AG20443 (cell line): Measurements from ENCODE around the gene TSPAN14.
A peak's percentile ranks its signal among the peaks of the same experiment; 100 is the strongest.

Experiments used
- DNase-seq: peaks from one replicate; pipeline ENCODE4 v3.0.0; 2012; ENCODE audit warnings: low spot score, mixed read lengths

The TSPAN14 gene

DNA sequence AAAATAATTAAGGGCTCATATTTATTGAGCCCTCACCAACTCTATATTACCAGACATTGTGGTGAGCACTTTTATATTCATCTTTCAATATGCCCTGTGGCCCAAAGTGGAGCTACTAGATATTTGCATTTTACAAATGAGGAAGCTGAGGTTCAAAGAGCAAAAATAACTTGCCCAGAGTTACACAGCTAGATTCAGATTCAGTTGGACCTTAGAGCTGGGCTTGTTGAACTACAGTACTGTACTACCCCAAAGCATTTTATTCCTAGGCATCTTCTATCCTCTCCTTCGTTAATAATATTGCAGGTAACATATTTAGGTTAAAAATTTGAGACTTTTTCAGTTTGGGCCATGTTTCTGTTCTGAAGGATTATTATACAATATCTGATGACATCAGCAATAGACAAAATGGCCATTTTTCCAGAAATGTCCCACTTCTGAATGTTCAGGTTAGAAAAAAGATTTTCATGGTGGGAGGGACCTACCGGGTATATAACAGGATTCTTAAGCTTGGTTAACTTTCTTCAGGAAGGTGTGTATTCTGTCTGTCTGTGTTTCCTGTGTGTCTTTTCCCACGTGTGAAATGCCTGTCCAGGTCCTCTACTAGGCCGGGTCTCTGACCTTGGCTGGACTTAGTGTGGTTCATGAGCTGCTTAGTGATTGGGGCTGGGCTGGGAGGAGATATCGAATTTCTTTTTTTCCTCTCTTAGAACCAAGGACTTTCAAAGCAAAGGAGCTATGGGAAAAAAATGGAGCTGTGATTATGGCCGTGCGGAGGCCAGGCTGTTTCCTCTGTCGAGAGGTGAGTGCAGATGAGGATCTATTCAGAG, 32.2 kb upstream of the TSPAN14 start:
- no peak for DNase-seq

DNA sequence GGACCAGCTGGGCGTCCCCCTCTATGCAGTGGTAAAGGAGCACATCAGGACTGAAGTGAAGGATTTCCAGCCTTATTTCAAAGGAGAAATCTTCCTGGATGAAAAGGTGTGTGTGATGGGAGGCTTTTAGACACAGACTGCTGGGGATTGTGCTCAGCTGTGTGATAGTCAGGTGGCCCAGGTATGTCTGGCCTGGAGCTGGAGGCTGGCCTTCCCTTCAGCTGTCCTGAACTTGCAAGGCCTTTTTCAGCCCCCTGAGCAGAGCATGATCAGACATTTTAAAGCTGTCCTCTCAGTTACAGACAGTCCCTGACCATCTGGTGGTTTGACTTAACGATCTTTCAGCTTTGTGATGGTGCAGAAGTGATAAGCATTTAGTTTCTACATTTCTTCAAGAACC, 28.2 kb upstream of the TSPAN14 start:
- no peak for DNase-seq

DNA sequence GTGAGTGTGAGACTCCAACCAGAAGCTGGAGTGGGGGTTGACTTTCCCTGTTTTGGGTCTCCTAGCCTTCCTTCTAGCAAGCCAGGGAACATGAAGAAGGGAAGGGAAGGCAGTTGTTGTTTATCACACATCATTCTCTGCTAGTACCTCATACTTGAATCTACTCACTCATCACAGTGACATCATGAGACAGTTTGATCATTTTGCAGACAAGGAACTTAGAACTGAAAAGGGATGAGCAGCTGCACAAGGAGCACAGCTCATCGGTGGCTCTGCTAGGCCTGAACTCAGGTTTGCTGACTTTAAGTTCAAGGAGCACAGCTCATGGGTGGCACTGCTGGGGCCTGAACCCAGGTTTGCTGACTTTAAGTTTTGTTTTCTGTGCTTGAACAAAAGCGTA, 26.6 kb upstream of the TSPAN14 start:
- DNase-seq = no peak

DNA sequence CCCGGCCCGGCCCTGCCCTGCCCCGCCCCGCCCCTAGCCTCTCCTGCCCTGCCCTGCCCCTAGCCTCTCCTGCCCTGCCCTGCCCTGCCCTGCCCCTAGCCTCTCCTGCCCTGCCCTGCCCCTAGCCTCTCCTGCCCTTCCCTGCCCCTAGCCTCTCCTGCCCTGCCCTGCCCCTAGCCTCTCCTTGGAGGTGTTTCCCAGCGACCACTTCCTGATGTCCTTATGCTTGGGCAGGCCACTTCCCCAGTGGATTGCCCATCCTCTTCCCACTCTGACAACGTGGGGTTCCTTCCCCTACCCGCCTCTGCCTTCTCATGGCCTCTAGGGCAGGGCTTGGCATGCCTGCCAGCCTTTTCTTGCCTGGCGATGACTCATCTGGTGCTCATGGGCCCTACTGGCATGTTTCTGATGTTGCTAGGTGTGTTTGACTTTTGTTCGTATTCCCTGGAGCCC, 24.6 kb upstream of the TSPAN14 start:
- no peak for DNase-seq

DNA sequence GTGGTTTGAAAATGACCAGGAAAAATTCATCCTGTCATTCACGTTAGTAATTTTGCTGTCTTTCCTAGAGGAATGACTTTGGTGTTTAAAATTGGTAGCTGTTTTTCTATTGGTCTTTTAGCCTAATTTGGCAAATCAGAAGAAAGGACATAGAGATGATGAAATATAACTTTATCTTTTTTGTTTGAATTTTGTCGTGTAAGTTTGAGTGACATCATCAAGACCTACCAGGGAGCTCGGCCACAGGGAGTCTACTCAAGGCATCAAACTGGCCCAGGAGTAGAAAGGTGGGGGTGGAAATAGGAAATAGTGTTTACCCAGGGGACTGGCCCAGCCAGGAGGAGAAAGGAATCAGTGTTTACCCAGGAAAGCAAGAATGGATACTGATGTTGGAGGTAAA, 21.0 kb upstream of the TSPAN14 start:
- DNase-seq = no peak

DNA sequence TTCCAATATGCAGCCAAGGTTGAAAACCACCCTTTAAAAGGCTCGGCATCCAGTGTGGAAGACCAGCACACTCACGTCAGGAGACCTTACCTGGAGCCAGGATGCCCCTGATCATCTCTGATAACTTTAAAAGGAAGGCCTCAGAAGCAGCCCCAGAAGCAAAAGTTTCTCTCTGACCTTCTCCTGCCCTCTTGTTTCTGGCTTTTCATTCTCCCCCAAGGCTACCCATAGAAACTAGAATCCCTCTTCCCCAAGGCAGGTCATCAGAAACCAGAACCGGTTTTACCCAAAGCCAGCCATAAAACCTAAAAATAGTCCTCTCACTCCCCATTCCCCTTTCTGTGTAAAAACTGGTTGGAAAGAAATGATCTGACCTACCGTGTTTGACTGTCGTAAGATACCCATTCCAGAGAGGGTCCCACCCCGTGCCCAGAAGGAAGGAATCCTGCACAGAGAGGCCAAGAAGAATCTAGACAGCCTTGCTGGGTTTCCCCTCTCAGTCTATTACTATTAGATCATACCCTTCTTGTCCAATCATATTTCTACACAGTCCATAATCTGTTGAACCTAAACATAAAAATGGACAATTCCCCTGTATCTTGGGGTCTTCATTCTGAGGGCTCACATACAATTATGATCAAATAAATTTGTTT, 17.5 kb upstream of the TSPAN14 start:
- DNase-seq = no peak

DNA sequence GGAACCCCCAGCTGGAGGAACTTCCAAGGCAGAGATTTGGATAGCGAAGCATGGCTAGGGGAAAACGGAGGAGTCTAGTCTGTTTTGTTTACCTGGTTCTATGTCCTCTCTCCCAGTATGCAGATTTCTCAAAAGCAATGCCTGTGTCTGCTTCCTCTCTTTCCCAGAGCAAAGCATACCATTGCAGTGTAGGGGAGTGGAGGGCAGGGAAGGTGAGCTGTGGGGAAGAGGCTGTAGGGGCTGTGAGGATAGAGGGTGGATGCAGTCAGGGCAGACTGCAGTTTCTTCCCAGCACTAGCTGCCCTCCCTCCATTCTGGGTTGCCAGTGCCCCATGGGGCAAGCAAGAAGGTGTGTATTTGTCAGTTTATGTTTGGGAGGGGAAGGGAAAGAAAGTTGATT, 16.9 kb upstream of the TSPAN14 start:
- no peak for DNase-seq

DNA sequence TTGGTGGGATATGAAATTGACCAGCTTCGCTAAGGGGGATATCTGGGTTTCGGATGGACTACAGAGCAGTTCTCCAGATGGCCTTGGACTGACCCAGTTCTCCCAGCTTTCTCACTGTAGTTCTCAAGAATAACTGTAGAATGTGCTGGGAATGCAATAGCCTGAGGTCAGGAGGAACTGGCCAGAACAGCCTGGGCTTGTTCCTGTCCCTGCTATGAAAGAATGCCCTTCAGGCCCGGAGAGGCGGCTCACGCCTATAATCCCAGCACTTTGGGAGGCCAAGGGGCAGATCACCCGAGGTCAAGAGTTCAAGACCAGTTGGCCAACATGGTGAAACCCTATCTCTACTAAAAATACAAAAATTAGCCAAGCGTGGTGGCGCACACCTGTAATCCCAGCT, 12.3 kb upstream of the TSPAN14 start:
- no peak for DNase-seq

DNA sequence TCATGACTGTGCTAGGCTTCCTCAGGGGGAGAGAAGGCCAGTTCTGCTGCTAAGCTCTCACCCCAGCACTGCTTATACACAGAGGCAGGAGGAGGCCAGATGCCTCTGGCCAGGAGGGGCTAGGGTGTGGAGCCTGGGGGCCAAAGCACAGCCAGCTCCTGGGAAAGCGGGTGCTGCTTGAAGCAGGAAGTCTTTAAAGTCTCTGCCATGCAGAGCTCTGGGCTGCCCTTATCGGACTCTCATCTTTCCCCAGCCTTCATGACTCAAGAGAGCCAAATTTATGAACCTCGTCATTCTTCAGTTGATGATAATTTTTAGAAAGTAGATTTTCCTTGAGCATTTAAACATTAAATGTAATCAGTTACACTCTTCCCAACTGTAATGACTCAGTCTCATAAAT, 11.2 kb upstream of the TSPAN14 start:
- DNase-seq = no peak

GRCh38 chr10:80443531-80443974, 10.6 kb upstream of the TSPAN14 start:
- DNase-seq = peak; percentile 28

DNA sequence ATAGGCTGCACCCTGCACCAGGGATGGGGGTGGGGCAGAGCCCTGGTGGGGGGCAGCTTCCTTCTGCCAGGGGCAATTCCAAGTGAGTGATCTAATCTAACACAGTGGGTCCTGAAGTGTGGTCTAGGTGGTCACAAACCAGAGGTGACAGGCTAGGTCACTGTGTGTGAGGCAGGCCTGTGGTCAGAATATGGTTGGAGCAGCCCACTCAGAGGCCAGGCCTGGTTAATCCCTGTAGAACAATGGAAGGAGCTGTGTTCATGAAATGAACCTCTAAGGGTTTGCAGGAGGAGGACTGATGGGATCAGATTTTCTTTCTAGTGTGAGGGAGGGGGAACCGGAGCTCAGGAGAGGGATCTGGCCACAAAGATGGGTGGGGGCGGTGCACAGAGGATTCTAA, 10.0 kb upstream of the TSPAN14 start:
- no peak for DNase-seq

DNA sequence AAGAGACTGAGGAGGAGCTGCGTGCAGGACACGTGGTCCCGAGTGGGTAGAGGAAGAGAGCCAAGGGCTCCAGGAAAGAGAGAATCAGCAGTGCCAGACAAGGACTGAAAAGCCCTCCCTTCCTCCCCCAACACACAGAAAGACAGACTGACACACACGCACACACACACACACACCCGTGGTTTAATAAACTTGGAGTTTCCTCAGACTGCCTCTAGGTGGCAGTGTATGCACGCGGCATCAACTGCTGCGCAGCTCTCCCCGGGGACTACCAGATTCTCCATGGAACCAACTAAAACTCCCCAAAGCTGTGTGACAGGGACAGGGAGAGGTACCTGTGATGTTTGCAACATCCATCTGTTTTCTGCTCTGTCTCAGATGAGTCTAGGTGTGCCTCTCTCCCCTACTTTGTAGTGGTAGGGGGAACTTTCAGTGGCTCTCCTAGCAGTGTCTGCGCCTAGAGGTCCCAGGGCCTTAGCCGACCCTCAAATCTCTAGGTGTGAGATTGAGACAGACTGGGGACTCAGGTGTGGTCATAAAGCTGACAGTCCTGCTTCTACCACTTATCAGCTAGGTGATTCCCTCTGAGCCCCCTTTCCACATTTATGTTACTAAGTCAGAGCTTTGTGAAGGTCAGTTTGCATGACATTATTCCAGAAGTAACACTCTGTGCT, 9.3 kb upstream of the TSPAN14 start:
- peak; percentile 80 for DNase-seq

DNA sequence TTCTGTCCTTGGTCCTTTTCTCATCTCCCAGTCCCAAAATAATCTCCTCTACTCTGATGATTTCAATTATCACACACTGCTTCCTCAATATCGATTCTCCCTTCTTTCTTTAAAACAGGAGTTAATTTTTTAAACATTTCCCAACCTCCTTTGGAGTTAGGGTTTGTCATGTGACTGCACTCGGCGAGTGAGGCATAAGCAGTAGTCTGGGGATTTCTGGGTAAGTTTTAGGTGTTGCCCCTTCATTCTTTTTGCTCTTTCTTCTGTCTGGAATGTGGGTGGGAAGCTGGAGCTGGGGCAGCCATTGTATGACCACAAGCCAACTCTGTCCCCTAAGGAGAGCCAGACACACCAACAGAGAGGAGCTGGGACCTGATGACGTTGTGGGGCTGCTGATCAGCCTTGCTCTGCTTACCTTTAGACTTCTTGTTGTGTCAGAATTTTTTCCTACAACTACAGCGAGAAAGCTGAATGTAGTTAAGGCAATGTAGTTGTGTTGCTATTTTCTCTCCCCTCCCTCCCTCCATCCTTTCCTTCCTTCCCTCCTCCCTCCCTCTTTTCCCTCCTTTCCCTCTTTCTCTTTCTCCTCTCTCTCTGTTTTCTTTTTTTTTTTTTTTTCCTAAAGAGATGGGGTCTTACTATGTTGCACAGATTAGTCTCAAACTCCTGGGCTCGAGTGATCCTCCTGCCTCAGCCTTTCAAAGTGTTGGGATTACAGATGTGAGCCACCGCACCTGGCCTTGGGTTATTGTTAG, 6.5 kb upstream of the TSPAN14 start:
- DNase-seq = no peak

DNA sequence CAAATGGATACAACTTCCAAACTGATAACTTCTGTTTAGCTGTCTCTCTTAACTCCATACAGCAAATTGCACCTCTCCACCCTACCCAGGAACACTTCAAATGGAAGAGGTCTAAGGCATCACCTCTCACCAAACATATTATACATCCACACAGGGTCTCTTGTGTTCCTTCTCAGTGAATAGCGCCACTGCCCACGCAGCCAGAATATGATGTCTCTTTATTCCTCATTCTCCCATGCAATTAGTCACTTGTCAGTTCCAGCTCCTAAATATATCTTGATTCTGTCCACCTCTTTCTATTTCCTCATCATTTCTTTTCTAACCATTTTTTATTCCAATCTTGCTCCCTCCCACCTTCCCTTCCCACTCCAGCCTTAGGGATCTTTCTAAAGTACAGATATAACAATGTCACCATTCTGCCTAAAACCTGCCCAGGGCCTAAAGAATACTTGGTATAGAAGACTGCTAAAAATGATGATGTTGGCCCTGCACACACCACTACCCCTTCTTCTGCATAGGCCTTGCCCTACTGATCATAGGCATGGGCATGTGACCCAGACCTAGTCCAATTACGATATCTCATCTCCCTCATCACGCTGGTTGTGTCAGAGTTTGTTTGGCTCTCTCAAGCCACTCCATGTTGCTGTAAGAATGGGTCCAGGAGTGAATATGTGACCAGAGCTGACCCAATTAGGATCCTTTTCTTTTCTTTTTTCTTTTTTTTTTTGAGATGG, 5.7 kb upstream of the TSPAN14 start:
- DNase-seq = no peak

DNA sequence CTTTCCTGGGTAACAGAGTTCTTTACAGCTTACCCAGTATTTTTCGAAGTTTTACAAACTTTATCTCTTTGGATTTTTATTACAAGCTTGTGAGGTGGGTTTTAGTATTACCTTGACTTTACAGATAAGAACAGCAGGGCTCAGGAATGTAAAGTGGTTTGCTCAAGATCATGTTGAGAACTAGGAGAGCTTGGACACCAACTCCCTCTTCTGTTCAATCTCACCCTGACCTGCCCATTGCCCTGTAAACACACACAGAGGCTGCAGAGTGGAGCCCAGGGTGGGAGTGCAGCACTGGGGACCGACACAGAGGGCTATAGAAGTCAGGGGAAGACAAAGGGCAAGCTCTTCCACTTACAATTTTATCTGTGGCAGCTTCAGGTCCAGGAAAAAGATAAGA, 4.6 kb upstream of the TSPAN14 start:
- DNase-seq = no peak

DNA sequence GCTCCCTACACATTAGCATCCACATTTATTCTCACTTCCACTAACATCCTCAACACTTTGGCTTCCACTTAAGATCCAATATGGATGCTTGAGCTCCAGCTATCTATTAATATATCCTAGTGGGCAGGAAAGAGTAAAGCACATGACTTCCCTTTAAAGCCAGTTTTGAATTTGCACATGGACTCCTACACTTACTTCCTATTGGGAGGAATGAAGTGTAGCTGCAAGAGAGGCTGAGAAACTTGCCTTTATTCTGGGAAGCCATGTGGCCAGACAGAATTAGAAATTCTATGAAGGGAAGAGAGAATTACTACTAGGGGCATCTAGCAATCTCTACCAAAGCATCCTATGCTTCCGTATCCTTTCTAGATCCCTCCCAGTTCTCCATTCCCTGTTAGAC, 3.0 kb upstream of the TSPAN14 start:
- no peak for DNase-seq

DNA sequence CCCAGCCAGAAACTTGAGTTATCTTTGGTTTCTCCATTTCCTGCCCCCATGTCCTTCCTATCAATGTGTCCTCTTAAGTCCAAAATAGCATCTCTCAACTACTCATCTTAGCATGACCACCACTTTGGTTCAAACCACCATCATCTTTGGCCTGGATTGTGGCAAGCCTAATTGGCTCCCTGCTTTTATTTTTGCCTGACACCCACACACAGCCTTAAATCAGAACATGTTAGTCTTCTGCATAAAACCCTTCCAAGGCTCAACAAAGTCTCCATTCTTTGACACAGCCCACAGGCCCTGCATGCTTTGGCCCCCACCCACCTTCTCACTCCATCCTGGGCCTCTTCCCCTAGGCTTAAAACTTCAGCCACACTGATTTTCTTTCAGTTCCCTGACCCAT, 2.0 kb upstream of the TSPAN14 start:
- no peak for DNase-seq

DNA sequence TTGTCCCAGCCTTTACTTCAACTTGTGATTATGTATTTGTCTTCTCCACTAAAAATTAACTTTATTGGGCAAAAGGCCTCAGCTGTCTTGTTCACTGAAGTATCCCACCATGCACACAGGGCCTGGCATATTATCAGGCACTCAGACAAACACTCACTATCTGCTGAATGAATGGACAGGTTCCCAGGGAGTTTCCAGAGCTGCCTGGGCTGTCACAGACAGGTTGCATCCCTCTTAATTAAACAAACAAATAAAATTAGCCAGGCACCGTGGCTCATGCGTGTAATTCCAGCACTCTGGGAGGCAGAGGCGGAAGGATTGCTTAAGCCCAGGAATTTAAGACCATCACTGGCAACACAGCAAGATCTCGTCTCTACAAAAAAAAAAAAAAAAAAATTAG, 1.5 kb upstream of the TSPAN14 start:
- no peak for DNase-seq

DNA sequence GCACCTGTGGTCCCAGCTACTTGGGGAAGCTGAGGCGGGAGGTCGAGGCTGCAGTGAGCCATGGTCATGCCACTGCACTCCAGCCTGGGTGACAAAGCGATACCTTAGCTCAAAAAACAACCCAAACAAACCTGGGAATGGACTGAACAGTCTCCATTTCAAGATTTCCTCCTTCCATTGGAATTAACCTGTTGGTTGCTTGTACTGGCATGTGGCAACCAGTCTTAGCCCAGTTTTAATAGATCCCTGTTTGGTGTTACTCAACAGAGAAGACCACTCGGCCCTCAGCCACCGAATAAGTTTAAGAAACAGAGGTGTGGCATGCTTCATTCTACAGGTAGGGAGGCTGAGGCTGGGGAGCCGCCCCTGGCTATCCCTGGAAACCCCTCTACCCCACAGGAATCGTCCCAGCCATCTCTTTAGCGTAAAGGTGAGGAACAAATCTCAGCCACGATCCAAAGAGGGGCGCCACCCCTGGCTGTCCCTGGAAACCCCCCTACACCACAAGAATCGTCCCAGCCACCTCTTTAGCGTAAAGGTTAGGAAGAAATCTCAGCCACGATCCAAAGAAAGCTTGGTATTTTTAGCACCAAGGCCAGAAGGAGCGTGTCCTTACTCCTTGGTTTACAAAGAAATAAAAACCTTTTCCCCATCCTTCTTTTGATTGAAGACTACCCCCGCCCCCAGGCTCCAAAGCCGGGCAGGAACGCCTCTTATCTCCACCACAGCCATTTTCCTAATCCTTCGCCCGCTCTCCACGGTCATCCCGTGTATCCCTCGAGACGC, 861 bp upstream of the TSPAN14 start:
- DNase-seq = no peak

GRCh38 chr10:80454513-80455460, 677 bp downstream of the TSPAN14 start:
- peak; percentile 55 for DNase-seq
